Measurements from ENCODE around the gene DNTT.

Gene DNTT

DNA sequence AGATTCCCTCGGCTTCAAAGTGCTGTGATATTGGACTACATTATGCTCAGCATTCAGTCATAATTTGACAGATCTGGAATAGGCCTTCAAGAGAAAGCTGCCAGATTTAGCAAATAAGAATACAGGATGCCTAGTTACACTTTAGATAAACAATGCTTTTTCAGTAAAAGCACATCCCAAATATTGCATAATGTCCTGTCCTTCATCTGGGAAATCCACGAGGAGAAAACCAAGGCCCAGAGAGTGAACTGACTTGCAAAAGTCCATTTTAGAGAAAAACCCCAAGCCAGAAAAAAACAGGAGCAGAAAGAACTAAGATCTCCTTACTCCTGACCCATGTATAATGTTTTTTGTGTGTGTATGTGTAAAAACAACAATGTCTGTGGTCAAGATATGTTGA lies 20.9 kb upstream of the DNTT start:
- Histone ChIP-seq H3K4me3 (ENCODE audit: insufficient read depth, low read length, poor library complexity, severe bottlenecking) (no peak overlapping the region), H3F3A (ENCODE audit: insufficient read depth) (peaks cover 47% of the 10 kb centered on the region), H3K9ac (ENCODE audit: low read length) (no peak overlapping the region), H2AFZ (ENCODE audit: low read depth, low read length, severe bottlenecking) (no peak overlapping the region), H3K9me2 (replicated peaks; ENCODE audit: insufficient read depth, low read length) (no peaks in the 10 kb centered on the region), H3K27ac (ENCODE audit: low read depth, low read length) (no peak overlapping the region), H3K27me3 (ENCODE audit: low read length) (no peaks in the 10 kb centered on the region), H3K36me3 (ENCODE audit: low read length) (no peaks in the 10 kb centered on the region), H4K20me1 (ENCODE audit: low read depth, low read length) (no peaks in the 10 kb centered on the region), H3K9me3 (ENCODE audit: insufficient read depth, low read length) (no peaks in the 10 kb centered on the region), H3K79me2 (ENCODE audit: insufficient read depth, low read length) (no peaks in the 10 kb centered on the region; the same call in 1 of the 2 replicates), H3K4me2 (ENCODE audit: low read depth, low read length, poor library complexity, severe bottlenecking) (no peak overlapping the region)
- no peak for TF ChIP-seq CTCF (IDR thresholded peaks at IDR 0.05; ENCODE audit: insufficient read depth, low read length, poor library complexity, severe bottlenecking)
- TF ChIP-seq EZH2phosphoT487 (conservative IDR thresholded peaks at IDR 0.05; ENCODE audit: low read length): no peak

- Histone ChIP-seq H3K4me3 (ENCODE audit: insufficient read depth, low read length, poor library complexity, severe bottlenecking) (no peak overlapping the region), H3K36me3 (ENCODE audit: low read length) (no peaks in the 10 kb centered on the region), H3K9ac (ENCODE audit: low read length) (no peak overlapping the region), H3K9me2 (replicated peaks; ENCODE audit: insufficient read depth, low read length) (no peaks in the 10 kb centered on the region), H3K27me3 (ENCODE audit: low read length) (no peaks in the 10 kb centered on the region), H3K79me2 (ENCODE audit: insufficient read depth, low read length) (no peaks in the 10 kb centered on the region; the same call in 1 of the 2 replicates), H2AFZ (ENCODE audit: low read depth, low read length, severe bottlenecking) (no peak overlapping the region), H3K27ac (ENCODE audit: low read depth, low read length) (no peak overlapping the region; the same call in 1 of the 2 replicates), H4K20me1 (ENCODE audit: low read depth, low read length) (no peaks in the 10 kb centered on the region), H3F3A (ENCODE audit: insufficient read depth) (peaks cover 47% of the 10 kb centered on the region), H3K9me3 (ENCODE audit: insufficient read depth, low read length) (no peaks in the 10 kb centered on the region), H3K4me2 (ENCODE audit: low read depth, low read length, poor library complexity, severe bottlenecking) (peak overlapping the region; percentile 54)
- TF ChIP-seq EZH2phosphoT487 (conservative IDR thresholded peaks at IDR 0.05; ENCODE audit: low read length) (no peak), CTCF (IDR thresholded peaks at IDR 0.05; ENCODE audit: insufficient read depth, low read length, poor library complexity, severe bottlenecking) (no peak)
These were observed 20.5 kb upstream of the DNTT start for GRCh38 chr10:96283756-96284155.

DNA sequence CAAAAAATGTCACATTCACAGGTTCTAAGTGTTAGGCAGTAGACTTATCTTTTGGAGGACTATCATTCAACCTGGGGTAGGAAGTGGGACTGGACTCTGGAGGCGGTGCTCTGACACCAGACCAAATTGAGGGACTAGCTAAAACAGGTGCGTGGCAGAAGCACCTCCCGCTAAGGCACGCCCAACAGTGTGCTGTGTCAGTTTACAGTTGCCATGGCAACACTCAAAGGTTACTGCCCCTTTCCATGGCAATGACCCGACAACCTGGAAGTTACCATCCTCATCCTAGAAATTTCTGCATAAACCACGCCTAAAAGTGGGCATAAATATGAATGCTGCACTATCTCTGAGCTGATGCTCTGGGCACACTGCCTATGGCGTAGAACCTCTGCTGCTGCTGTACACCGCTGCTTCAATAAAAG lies 18.9 kb upstream of the DNTT start:
- H3K4me3 ChIP-seq (ENCODE audit: insufficient read depth, low read length, poor library complexity, severe bottlenecking): peak overlapping the region; percentile 22
- H3K27me3 ChIP-seq (ENCODE audit: low read length): no peaks in the 10 kb centered on the region
- H3K9ac ChIP-seq (ENCODE audit: low read length): peak overlapping the region; percentile 33
- H4K20me1 ChIP-seq (ENCODE audit: low read depth, low read length): no peaks in the 10 kb centered on the region
- peak overlapping the region; percentile 47 for H2AFZ ChIP-seq (ENCODE audit: low read depth, low read length, severe bottlenecking)
- peaks cover 54% of the 10 kb centered on the region for H3F3A ChIP-seq (ENCODE audit: insufficient read depth)
- H3K9me2 ChIP-seq (replicated peaks; ENCODE audit: insufficient read depth, low read length): no peaks in the 10 kb centered on the region
- H3K4me2 ChIP-seq (ENCODE audit: low read depth, low read length, poor library complexity, severe bottlenecking): peak overlapping the region; percentile 54
- no peak for TF ChIP-seq EZH2phosphoT487 (conservative IDR thresholded peaks at IDR 0.05; ENCODE audit: low read length)
- TF ChIP-seq CTCF (IDR thresholded peaks at IDR 0.05; ENCODE audit: insufficient read depth, low read length, poor library complexity, severe bottlenecking): no peak
- H3K79me2 ChIP-seq (ENCODE audit: insufficient read depth, low read length): peaks cover 4% of the 10 kb centered on the region; the same call in 1 of the 2 replicates
- peak overlapping the region; percentile 96 for H3K27ac ChIP-seq (ENCODE audit: low read depth, low read length)
- no peaks in the 10 kb centered on the region for H3K9me3 ChIP-seq (ENCODE audit: insufficient read depth, low read length)
- H3K36me3 ChIP-seq (ENCODE audit: low read length): no peaks in the 10 kb centered on the region
